CD14-positive monocyte (primary cell): ENCODE results near the gene PNMA6F. TPM values are rescaled to one million over a fixed set of nuclear protein-coding genes. Genes with fewer than 3 reads are reported as not detected.

Experiments
- DNase-seq, 3 donors: peaks; one replicate each; pipeline ENCODE4 v3.0.0-alpha.2; 2011 to 2022
- H2AFZ ChIP-seq: 2 replicates; pipeline ENCODE4 v1.6.0; 2012; ENCODE audit warnings: mild to moderate bottlenecking, low read depth, low read length, inconsistent platforms; ENCODE audit not compliant: insufficient read depth, poor library complexity, severe bottlenecking
- H3K27ac ChIP-seq, 2 donors: 1 replicate in 1 of 2; 2 replicates in 1 of 2; pipeline ENCODE4 v1.5.1; 2012 to 2013; ENCODE audit warnings: low read length in 2 of 2, control low read depth in 1 of 2, inconsistent platforms in 1 of 2, low read depth in 1 of 2, mild to moderate bottlenecking in 1 of 2
- H3K27me3 ChIP-seq, 2 donors: one replicate each; pipeline versions ENCODE4 v1.6.0 to v1.6.1; 2011 to 2013; ENCODE audit warnings: low read length in 2 of 2; ENCODE audit not compliant: control insufficient read depth in 2 of 2, insufficient read depth in 2 of 2
- H3K36me3 ChIP-seq, 2 donors: replicated peaks in 1 of 2; 1 replicate in 1 of 2; 2 replicates in 1 of 2; pipeline versions ENCODE4 v1.5.1 to v1.6.1; 2012 to 2013; ENCODE audit warnings: low read length in 2 of 2, control low read depth in 1 of 2, inconsistent platforms in 1 of 2, mild to moderate bottlenecking in 1 of 2; ENCODE audit not compliant: insufficient read depth in 2 of 2, control insufficient read depth in 1 of 2
- H3K4me1 ChIP-seq, 2 donors: 1 replicate in 1 of 2; 2 replicates in 1 of 2; pipeline versions ENCODE4 v1.5.1 to v1.6.1; 2012 to 2013; ENCODE audit warnings: low read length in 2 of 2, control low read depth in 1 of 2, inconsistent platforms in 1 of 2, mild to moderate bottlenecking in 1 of 2, moderate library complexity in 1 of 2; ENCODE audit not compliant: insufficient read depth in 2 of 2, control insufficient read depth in 1 of 2
- H3K4me2 ChIP-seq: replicated peaks from 2 replicates; pipeline ENCODE3; 2012; ENCODE audit warnings: low read length, moderate library complexity, mild to moderate bottlenecking; ENCODE audit not compliant: poor library complexity, severe bottlenecking; ENCODE audit errors: extremely low read depth
- H3K4me3 ChIP-seq, 3 experiments: fragments of 200-600 bp in 1 of 3; sonication (generic) in 1 of 3; replicated peaks in 1 of 3; 1 replicate in 2 of 3; 2 replicates in 1 of 3; pipeline ENCODE4 v1.5.1; 2011 to 2013; ENCODE audit warnings: low read length in 3 of 3, mild to moderate bottlenecking in 3 of 3, control low read depth in 2 of 3, low read depth in 2 of 3, inconsistent platforms in 1 of 3, moderate library complexity in 1 of 3
- H3K79me2 ChIP-seq: 2 replicates; pipeline ENCODE4 v1.6.0; 2012; ENCODE audit warnings: mild to moderate bottlenecking, control low read depth, inconsistent platforms, low read length, moderate library complexity; ENCODE audit not compliant: insufficient read depth
- H3K9ac ChIP-seq: 2 replicates; pipeline ENCODE4 v1.6.0; 2017; ENCODE audit warnings: low read length, mild to moderate bottlenecking; ENCODE audit not compliant: insufficient read depth, poor library complexity, severe bottlenecking
- H3K9me3 ChIP-seq, 2 donors: replicated peaks in 1 of 2; 1 replicate in 1 of 2; 2 replicates in 1 of 2; pipeline versions ENCODE4 v1.5.1 to v1.6.1; 2012 to 2013; ENCODE audit warnings: low read length in 2 of 2, control low read depth in 1 of 2; ENCODE audit not compliant: control insufficient read depth in 1 of 2, insufficient read depth in 1 of 2
- H4K20me1 ChIP-seq: 2 replicates; pipeline ENCODE4 v1.6.0; 2012; ENCODE audit warnings: mild to moderate bottlenecking, low read length, control low read depth, moderate library complexity; ENCODE audit not compliant: insufficient read depth
- H3K27ac Mint-ChIP-seq, 7 donors: one replicate each; pipeline ENCODE4 v1.8.0; 2020; ENCODE audit warnings: mild to moderate bottlenecking in 7 of 7, mixed read lengths in 7 of 7, moderate library complexity in 6 of 7, inconsistent platforms in 2 of 7
- H3K27me3 Mint-ChIP-seq, 3 donors: one replicate each; pipeline ENCODE4 v1.8.0; 2021 to 2022; ENCODE audit warnings: low read depth in 3 of 3, mild to moderate bottlenecking in 3 of 3, mixed read lengths in 3 of 3, moderate library complexity in 3 of 3, inconsistent platforms in 1 of 3
- H3K36me3 Mint-ChIP-seq, 2 donors: one replicate each; pipeline ENCODE4 v1.8.0; 2020; ENCODE audit warnings: mixed read lengths in 2 of 2, inconsistent platforms in 1 of 2, mild to moderate bottlenecking in 1 of 2
- H3K4me1 Mint-ChIP-seq: one replicate; pipeline ENCODE4 v1.8.0; 2020; ENCODE audit warnings: mild to moderate bottlenecking, mixed read lengths
- H3K4me3 Mint-ChIP-seq, 2 donors: one replicate each; pipeline ENCODE4 v1.8.0; 2020; ENCODE audit warnings: mild to moderate bottlenecking in 2 of 2, mixed read lengths in 2 of 2, moderate library complexity in 1 of 2
- H3K9me3 Mint-ChIP-seq, 7 donors: one replicate each; pipeline ENCODE4 v1.8.0; 2020 to 2022; ENCODE audit warnings: mixed read lengths in 7 of 7, mild to moderate bottlenecking in 6 of 7, moderate library complexity in 6 of 7, inconsistent platforms in 2 of 7
- WGBS: methylation state at CpG from one replicate; pipeline ENCODE4 v1.1.5; 2013; ENCODE audit warnings: missing lambda C conversion rate; ENCODE audit not compliant: insufficient coverage; 5-methylcytosine and 5-hydroxymethylcytosine counted together
- intact Hi-C, 2 donors: fragments of 100-400 bp; cut with micrococcal nuclease; formaldehyde crosslinking; loops; one replicate each; pipeline versions ENCODE4 v1.15.0 to v1.15.1; 2023
- polyA plus RNA-seq, 3 donors: library from polyadenylated mRNA; depleted of rRNA in 1 of 3; unstranded in 2 of 3; stranded (reverse) in 1 of 3; fragments of 300-500 nt in 2 of 3; fragments of >200 nt in 1 of 3; fragmentation: Illumina TruSeq in 2 of 3; gene quantifications; 1 replicate in 2 of 3; 2 replicates in 1 of 3; pipeline ENCODE4 v1.2.3, GENCODE V29; 2012 to 2021
- TF ChIP-seq, protein P1 (sequence below): fragments of 200-600 bp; IDR thresholded peaks from one replicate; pipeline ENCODE4 v1.8.0; 2022; ENCODE audit warnings: antibody characterized with exemption, mild to moderate bottlenecking

PNMA6F gene
- polyA plus RNA-seq, 3 donors: not detected

DNA sequence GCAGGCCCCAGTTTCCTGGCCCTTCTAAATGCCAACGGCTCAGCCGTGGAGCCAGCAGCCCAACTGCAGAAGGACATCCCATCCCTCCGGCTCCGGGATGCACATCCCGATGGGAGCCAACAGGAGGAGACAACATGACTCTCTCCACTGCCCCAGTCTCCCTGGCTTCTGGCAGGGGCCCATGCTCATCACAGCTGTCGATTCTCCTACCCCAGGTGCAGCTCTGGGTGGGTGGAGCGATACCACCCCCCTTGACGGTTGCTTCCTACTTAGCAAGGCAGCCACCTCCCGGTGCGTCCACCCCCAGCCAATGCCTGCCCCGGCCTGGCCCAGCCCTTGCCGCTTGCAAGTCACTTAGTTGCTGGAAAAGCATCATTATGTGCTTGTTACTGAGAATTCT, 31.8 kb upstream of the PNMA6F start:
- H4K20me1 ChIP-seq: no peaks in the 10 kb centered on the region
- no peak overlapping the region for H3K4me3 ChIP-seq
- Mint-ChIP-seq H3K4me3 (no peak overlapping the region), H3K4me1 (no peaks in the 10 kb centered on the region), H3K9me3 (peaks cover 2 to 24% (median 21%) of the 10 kb centered on the region in 7 donors), H3K27me3 (peaks cover 0 to 8% (median 3%) of the 10 kb centered on the region in 3 donors), H3K36me3 (peaks cover 2 to 15% of the 10 kb centered on the region in 2 donors), H3K27ac (no peak overlapping the region)
- peaks cover 12 to 17% of the 10 kb centered on the region in 2 donors for H3K36me3 ChIP-seq
- no peak overlapping the region for H3K27ac ChIP-seq
- H3K9me3 ChIP-seq: peaks cover 11 to 25% of the 10 kb centered on the region in 2 donors
- WGBS: 100% methylated on average over 9 of the region's 12 CpGs
- intact Hi-C loops: no loop called here
- TF ChIP-seq, protein P1, sequence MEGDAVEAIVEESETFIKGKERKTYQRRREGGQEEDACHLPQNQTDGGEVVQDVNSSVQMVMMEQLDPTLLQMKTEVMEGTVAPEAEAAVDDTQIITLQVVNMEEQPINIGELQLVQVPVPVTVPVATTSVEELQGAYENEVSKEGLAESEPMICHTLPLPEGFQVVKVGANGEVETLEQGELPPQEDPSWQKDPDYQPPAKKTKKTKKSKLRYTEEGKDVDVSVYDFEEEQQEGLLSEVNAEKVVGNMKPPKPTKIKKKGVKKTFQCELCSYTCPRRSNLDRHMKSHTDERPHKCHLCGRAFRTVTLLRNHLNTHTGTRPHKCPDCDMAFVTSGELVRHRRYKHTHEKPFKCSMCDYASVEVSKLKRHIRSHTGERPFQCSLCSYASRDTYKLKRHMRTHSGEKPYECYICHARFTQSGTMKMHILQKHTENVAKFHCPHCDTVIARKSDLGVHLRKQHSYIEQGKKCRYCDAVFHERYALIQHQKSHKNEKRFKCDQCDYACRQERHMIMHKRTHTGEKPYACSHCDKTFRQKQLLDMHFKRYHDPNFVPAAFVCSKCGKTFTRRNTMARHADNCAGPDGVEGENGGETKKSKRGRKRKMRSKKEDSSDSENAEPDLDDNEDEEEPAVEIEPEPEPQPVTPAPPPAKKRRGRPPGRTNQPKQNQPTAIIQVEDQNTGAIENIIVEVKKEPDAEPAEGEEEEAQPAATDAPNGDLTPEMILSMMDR: no peak
- H3K9ac ChIP-seq: no peak overlapping the region
- no peak overlapping the region for H3K4me2 ChIP-seq
- H3K27me3 ChIP-seq: no peaks in the 10 kb centered on the region
- H3K4me1 ChIP-seq: no peaks in the 10 kb centered on the region
- no peak for DNase-seq
- no peaks in the 10 kb centered on the region for H3K79me2 ChIP-seq
- no peak overlapping the region for H2AFZ ChIP-seq

DNA sequence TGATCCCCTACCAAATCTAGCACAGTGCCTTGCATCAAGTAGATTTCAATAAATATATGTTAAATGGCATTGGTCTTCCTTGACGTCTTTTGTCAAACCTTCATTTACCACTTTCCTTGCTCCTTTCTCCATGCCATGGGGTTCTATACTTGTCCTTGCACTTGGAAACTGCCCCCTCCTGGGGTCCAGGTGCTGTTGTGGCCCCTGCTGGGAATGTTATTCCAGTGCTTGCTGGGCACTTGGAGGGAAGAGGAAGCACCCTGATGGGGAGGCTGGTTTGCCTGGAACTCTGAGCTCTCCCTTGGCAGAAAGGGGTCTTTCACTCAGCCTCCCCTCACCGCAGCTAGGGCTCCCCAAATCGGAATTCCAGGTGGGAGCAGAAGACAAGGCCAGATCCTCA, 31.3 kb upstream of the PNMA6F start:
- no peak overlapping the region for H3K27ac Mint-ChIP-seq
- no peak overlapping the region for H3K4me3 Mint-ChIP-seq
- peaks cover 2 to 19% (median 15%) of the 10 kb centered on the region in 7 donors for H3K9me3 Mint-ChIP-seq
- no peak overlapping the region for H3K4me2 ChIP-seq
- no peaks in the 10 kb centered on the region for H3K79me2 ChIP-seq
- H3K36me3 Mint-ChIP-seq: peaks cover 7 to 19% of the 10 kb centered on the region in 2 donors
- H4K20me1 ChIP-seq: no peaks in the 10 kb centered on the region
- TF ChIP-seq, protein P1: no peak
- no peak overlapping the region for H2AFZ ChIP-seq
- no CpG with 5 or more reads among the region's 3 CpGs for WGBS
- no peaks in the 10 kb centered on the region for H3K4me1 ChIP-seq
- no peak overlapping the region for H3K4me3 ChIP-seq
- H3K27me3 ChIP-seq: no peaks in the 10 kb centered on the region
- H3K36me3 ChIP-seq: peaks cover 15 to 21% of the 10 kb centered on the region in 2 donors
- intact Hi-C loops: no loop called here
- H3K27me3 Mint-ChIP-seq: peaks cover 0 to 8% (median 3%) of the 10 kb centered on the region in 3 donors
- H3K9ac ChIP-seq: no peak overlapping the region
- H3K27ac ChIP-seq: no peak overlapping the region
- peaks cover 6 to 19% of the 10 kb centered on the region in 2 donors for H3K9me3 ChIP-seq
- H3K4me1 Mint-ChIP-seq: no peaks in the 10 kb centered on the region
- DNase-seq: no peak
